Ramos (cell line): ENCODE data around the gene TTLL13.
"Not testable (repeated sequence)": the region's sequence is repeated elsewhere in the genome, so short reads cannot be mapped to it uniquely, and the experiment has no call there.

Experiments used
- in situ Hi-C: fragments of 300-500 bp; cut with MboI; formaldehyde crosslinking; loops from one replicate; pipeline ENCODE4 v1.14.3; 2022; ENCODE audit warnings: low sequenced_read_pairs; ENCODE audit not compliant: unreplicated experiment

TTLL13 gene

DNA sequence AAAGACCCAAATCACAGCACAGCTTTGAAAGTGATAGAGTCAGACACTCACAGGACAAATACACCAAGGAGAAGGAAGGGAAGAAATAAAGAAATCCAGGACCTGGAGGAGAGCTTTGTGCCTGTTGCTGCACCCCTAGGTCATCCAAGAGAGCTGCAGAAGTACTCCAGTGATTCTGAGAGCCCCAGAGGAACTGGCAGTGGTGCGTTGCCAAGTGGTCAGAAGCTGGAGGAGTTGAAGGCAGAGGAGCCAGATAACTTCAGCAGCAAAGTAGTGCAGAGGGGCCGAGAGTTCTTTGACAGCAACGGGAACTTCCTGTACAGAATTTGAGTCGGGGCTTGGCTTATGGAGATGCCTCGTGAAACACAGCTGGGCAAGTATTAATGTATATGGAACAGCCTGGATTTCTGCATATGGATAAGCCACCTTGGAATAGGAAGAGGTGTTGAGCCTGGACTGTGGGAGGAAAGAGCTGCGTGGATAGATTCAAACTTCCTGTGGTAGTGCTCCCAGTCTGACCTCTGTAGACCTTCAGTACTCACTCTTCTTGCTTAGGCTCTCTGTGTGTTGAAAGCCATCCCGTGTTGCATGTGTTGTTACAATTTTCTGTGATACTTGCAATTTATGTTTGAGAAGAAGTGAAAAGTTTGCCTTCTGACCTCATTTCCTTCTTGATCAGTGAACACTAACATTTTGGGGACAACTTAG lies 22.3 kb downstream of the TTLL13 start:
- in situ Hi-C loops: no loop called here

DNA sequence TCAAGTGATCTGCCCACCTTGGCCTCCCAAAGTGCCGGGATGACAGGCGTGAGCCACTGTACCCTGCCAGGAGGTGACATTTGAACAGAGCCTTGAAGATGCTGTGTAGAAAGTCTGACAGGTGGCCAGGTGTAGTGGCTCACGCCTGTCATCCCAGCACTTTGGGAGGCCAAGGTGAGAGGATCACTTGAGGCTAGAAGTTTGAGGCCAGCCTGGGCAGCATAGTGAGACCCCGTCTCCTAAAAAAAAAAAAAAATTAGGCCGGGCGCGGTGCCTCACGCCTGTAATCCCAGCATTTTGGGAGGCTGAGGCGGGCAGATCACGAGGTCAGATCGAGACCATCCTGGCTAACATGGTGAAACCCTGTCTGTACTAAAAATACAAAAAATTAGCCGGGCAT lies 29.1 kb downstream of the TTLL13 start:
- in situ Hi-C loops: not testable (repeated sequence)

DNA sequence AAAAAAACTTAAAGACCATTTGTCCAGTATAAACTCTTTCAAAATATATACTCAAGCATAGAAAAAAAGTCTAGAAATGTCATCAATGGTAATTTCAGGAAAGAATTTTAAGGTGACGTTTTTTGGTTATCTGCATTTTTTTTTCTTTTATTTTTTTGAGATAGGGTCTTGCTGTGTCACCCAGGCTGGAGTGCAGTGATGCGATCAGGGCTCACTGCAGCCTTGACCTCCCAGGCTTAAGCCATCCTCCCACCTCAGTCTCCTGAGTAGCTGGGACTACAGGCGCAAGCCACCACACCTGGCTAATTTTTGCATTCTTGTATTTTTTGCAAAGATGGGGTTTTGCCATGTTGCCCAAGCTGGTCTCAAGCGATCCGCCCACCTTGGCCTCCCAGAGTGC lies 31.4 kb downstream of the TTLL13 start:
- in situ Hi-C loops: not testable (repeated sequence)

DNA sequence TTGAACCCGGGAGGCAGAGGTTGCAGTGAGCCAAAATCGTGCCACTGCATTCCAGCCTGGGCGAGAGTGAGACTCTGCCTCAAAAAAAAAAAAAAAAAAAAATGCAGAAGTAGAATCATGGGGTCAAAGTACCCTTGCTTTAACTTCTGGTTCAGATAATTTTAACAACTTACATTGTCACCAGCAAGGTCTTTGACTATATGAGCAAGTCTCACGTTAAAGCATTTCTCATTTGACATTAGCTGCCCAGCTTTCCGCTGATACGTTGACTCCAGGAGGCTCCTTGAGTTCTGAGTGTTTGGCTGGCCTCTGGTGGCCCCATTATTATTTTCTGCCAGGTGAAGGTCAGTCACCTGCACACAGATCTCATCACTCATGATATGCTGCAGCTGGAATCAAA lies 32.3 kb downstream of the TTLL13 start:
- in situ Hi-C loops: not testable (repeated sequence)

DNA sequence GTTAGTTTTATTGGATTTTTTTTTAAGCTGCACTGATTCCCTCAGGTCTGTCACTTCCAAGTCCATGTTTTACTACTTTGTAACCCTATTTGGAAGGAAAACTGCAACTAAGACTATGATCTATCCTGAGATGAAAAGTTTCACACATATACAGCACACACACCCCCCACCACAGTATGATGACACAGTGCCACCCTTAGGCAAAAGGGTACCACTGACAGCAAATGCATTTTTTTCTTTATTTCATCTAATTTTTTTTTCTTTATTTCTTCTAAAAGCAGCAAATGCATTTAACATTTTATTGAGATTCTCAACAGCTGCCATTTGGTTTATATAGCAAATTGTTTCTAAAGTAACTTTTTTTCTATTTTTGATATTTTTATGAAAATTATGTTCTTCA lies 37.3 kb downstream of the TTLL13 start:
- in situ Hi-C loops: no loop called here

DNA sequence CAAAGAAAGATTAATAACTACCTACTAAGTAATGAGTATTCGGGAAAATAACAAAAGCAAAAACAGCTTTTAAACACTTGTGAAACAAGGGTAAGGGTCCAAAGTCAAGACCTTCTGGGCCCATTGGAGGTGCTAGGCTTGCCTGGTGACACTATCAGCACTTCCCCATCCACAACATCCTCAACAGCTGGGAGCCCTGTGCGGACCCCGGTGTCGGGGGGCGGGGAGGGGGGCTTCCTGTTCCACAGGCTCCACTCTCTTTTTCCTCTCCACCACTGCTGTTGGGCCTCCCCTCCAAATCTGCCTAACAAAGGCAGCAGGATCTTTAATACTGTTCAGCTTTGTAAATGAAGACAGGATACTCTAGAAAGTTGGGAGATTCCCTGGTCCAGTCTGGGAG lies 37.7 kb downstream of the TTLL13 start:
- in situ Hi-C loops: no loop called here

DNA sequence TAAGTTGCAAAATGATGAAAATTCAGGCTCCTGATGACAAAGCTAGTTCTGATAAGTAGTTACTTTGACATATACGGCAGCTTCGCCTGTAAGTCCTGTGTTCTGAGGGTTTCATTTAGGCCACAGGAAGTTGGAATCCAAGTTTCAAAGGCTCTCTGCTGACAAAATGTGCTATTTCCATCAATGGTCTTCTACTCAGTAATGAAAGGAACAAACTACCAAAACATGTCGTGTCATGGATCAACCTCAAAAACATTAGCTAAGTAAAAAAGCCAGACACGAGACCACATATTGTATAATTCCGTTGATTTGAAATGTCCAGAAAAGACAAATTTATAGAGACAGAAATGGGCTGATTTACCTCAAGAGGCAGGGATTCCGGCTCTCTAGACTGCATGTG lies 38.6 kb downstream of the TTLL13 start:
- in situ Hi-C loops: no loop called here

DNA sequence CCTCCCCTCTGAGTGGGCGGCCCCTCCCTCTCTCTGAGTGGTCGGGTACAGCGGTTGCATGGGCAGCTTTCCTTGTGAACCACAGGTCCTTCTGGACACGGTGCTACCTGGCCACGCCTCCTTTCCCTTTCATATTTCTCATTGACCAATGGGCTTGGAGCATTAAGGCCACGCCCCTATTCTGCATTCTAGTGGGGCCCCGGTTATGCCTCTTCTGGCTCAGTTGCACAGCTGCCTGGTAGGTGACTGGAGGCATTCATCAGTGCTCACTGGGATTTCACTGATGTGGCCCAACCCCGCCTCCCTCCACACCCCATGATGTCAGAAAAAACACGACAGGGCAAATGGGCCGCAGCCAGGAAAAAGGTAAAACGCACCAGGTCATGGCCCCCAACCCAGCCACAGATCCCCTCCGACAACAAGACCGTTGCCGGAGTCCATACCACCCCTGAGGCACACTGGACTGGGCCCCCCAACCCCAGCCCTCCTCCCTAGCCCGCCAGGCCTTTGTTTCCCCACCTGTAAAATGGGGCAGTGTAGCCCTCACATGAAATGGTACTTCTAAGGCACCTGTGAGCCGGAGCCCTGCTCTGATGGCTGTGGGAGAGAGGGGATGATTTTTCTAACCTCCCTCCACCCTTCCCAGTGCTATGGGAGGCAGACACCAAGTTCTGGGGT lies 42.5 kb downstream of the TTLL13 start:
- in situ Hi-C loops: no loop called here

DNA sequence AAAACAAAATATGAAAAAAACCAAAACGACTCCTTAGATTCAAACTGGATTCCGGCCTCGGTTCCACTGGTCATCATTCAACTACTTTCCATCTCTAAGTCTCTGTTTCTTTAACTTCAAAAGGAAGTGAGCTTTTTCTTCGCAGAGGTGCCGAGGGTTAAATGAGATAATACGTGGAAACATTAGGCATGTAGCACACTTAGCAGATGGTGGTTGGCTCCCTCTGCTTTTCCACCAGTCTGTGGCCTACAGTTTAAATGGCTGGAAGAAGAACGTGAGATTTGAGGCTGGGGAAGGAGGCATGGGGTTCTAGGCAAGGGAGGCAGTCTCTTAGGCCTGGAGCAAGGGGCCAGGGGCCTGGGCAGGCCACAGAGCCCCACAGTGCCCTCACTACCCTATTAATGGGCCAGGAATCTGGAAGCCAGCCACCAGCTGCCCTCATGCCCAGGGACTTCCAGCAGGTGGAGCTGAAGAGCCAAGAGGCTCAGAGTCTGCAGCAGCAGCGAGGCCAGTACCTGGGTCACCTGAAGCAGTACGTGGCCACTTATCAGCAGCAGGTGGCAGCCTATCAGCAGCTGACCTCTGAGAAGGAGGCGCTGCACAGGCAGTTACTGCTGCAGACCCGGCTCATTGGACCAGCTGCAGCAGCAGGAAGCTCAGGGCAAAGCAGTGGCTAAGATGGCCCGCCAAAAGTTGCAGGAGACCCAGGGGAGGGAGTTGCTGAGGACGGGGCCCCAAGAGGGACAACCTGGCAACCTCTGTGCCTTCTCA lies 43.9 kb downstream of the TTLL13 start:
- in situ Hi-C loops: not testable (repeated sequence)

DNA sequence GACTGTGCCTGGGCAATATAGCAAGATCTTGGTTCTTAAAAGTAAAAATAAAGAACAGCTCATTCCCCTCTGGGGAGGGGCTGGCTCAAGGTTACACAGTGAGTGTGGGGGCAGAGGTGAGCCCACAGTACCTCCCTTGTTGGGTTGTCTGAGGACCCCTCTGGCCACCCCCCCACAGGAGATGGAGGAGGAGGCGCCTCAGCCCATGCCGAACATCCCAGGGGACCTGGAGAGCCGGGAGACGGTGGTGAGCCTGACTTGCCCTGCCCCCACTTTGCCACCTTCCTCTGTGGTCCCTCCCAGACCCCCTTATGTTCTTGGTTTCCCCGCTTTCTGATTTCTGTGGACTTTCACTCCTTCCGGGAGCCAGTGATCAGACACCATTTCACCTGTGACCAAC lies 44.8 kb downstream of the TTLL13 start:
- in situ Hi-C loops: no loop called here

DNA sequence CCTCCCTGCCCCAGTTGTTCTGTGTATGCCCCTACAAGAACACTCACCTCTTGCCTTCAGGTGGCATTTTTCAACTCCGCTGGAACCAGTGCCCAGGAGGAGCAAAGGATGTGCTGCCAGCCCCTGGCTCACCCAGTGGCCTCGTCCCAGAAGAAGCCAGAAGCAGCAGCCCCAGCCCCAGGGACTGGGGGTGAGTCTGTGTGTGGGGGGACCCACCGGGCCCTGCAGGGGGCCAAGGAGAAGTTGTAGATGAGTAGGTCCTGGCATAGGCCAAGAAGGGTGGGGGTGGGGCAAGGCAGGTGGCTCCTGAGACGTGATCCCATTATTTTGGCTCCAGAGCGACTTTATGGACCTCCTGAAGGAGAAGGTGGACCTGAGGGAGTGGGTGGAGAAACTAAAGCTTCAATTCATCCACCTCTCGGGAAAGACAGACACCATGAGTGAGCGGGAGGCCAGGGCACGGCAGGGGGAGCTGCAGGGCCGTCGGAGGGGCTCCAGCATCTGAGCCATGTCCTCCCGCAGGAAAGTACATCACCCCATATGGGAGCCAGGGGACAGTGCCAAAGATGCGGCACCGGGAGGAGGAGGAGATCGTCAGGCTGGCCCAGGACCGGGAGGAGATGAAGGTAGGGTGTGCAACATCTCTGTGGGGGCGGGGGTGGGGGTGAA lies 45.4 kb downstream of the TTLL13 start:
- in situ Hi-C loops: no loop called here

DNA sequence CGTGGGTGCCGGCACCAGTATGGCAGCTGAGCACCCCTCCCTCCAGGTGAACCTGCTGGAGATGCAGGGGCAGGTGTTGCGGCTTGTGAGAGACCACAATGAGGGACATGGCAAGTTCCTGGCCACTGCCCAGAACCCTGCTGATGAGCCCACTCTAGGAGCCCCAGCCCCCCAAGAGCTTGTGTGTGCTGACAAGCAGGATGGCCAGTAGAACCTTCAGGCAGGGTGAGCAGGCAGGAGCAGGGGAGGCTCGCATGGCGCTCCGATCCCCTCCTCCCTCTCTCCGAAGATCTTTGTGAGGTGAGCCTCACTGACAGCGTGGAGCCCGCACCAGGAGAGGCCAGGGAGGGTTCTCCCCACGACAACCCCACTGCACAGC lies 45.9 kb downstream of the TTLL13 start:
- in situ Hi-C loops: no loop called here

DNA sequence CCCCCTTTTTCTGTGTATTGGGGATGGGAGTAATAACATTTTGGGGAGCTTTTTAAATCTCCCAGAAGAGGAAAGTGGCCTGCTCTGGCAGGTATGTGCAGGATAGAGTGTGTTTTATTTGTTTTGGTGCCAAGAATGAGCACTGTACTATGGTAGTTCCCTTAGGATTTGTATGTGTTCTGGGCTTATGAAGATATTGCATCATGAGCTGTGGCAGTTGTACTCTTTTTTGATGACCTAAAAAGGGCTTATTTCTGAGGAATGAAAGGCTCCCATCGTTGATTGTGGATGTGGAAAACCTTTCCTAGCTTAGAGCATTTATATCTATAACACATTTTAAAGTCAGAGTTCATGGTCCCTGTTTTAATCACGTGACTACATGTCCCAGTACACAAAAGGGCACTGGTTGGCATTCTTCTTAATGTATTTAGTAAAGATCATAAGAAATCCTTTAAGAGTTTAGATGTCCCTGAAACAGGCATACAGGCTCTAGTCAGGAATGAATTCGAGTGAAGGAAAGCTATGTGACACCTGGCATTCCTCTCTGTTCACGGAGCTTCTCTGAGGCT lies 47.0 kb downstream of the TTLL13 start:
- in situ Hi-C loops: not testable (repeated sequence)

DNA sequence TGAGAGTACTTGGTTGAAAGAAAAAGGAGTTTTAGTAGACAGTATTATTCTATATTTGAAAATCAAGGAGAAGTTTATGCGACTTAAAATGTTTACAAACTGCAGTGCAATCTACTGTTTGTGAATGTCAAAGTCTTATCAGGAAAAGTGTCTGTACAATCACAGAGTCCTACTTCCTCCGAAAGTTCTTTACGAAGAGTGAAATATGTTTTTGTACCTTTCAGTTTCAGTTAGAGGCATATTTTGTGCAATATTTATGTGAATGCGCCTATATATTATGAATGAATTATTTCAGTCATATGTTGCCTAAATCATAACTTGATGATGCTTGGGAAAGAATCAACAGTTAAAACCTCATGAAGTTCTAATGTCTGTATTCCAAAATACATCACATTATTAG lies 47.7 kb downstream of the TTLL13 start:
- in situ Hi-C loops: no loop called here

DNA sequence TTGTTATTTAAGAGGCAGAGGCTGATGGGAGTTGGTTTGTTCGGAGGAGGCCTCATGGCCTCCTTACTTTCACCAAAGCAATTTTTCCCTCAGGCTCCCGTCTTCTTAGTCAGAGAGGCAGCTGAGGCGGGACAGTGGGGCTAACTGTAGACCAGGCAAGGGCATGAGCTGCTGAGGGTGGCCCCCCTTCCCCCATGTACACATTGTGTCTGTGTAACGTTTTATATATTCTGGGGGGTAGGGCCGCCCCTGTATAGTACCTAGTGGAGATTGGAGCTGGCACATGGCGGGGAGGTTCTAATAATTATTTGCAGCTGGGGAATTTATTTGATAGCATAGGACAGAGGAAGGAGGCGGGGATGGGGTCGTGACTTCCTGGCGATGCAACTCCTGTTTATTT lies 51.2 kb downstream of the TTLL13 start:
- in situ Hi-C loops: loop anchor here (25.0 kb wide), 1 partner anchor 962 kb away; no protein-coding TSS in a partner anchor

DNA sequence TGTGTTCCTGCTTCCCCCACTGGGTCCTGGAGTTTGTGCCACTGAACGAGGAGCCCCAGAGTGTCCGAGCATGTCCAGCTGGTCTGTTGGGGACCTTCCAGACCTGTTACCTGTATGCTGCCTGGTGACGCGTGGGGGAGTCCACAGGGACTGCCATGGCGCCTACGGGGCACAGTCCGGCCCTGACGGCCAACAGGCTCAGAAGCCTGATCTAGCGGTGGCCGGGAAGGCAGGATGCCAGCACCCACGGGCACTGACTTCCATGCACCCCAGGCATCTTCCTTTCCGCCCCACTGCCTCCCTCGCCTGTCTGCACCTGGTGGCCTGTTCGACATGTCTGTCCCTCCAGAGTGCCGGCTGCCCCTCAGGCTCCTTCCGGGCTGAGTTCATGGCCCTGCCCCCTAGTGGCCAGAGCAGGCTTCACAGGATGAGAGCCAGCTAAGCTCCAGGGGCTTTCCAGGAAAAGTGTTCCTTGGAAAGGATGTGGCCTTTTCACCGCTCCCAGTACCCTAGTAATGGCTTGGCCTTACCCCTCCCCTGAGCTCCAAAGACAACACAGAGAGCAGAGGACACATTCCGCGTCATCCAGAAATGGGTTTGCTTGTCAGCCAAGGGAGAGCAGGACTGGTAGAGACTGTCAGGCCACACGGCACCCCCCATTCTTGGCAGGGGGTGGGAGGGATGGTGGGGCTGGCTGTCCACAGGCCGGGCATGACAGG lies 51.8 kb downstream of the TTLL13 start:
- in situ Hi-C loops: loop anchor here (25.0 kb wide), 1 partner anchor 961 kb away; no protein-coding TSS in a partner anchor

DNA sequence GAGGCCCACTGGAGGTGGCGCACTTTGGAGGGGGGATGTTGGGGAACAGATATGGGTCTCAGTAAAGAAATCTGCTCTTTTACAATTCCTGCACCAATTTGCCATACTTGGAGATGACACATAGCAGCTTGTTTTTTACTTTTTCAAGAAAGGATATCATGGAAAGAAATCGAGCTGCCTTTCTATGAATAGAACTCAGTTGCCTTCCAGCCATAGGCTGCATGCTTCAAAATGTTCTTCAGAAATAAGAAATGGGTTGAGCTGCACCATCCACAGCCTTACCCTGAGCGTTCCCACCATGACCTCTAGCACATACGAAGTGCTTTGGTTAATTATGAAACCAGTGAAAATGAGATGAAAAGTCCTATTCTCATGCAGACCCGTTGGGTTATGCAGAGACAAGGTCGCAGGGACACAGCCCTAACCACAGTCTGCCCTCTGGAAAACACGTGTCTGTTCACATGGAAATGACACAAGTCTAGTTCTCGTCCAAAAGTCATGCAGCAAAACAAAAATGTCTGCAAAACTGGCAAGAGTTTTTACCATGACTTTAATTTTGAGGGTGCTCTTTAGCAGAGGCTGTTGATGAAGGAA lies 52.4 kb downstream of the TTLL13 start:
- in situ Hi-C loops: loop anchor here (25.0 kb wide), 1 partner anchor 960 kb away; no protein-coding TSS in a partner anchor

DNA sequence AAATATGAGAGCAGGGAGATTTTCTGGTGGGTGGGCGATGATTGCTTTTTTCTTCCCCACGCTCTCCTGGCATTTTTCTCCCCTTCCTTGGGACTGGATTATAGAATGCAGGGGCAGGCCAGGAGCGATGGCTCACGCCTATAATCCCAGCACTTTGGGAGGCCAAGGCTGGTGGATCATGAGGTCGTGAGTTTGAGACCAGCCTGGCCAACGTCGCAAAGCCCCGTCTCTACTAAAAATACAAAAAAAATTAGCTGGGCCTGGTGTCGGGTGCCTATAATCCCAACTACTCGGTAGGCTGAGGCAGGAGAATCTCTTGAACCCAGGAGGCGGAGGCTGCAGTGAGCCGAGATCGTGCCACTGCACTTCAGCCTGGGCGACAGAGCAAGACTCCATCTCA lies 56.0 kb downstream of the TTLL13 start:
- in situ Hi-C loops: loop anchor here (25.0 kb wide), 1 partner anchor 957 kb away; no protein-coding TSS in a partner anchor

DNA sequence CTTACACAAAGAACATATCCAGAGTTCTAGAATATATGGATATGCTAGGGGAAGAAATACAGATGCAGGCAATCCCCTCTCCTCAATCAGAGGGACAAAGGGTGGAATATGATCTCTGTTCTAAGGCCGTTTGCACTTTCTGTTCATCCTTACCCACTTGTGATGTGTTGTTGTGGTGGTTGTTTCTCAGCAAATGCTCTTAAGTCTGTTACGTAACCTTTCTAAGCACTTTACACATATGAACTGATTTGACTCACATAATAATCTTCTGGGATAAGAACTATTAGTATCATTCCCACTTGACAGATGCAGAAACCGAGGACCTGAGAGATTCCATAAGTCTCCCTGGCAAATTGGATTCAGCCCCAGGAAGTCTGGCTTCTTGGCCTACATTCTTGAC lies 56.6 kb downstream of the TTLL13 start:
- in situ Hi-C loops: loop anchor here (25.0 kb wide), 1 partner anchor 956 kb away; no protein-coding TSS in a partner anchor
